ENCODE measurements around the gene TMEM168. TPM values are rescaled to one million over a fixed set of nuclear protein-coding genes. Genes with fewer than 3 reads are reported as not detected.

Gene TMEM168, protein sequence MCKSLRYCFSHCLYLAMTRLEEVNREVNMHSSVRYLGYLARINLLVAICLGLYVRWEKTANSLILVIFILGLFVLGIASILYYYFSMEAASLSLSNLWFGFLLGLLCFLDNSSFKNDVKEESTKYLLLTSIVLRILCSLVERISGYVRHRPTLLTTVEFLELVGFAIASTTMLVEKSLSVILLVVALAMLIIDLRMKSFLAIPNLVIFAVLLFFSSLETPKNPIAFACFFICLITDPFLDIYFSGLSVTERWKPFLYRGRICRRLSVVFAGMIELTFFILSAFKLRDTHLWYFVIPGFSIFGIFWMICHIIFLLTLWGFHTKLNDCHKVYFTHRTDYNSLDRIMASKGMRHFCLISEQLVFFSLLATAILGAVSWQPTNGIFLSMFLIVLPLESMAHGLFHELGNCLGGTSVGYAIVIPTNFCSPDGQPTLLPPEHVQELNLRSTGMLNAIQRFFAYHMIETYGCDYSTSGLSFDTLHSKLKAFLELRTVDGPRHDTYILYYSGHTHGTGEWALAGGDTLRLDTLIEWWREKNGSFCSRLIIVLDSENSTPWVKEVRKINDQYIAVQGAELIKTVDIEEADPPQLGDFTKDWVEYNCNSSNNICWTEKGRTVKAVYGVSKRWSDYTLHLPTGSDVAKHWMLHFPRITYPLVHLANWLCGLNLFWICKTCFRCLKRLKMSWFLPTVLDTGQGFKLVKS
- 10 to 100 TPM; 20.0 to 28.0 (median 23.4) TPM for total RNA-seq

DNA sequence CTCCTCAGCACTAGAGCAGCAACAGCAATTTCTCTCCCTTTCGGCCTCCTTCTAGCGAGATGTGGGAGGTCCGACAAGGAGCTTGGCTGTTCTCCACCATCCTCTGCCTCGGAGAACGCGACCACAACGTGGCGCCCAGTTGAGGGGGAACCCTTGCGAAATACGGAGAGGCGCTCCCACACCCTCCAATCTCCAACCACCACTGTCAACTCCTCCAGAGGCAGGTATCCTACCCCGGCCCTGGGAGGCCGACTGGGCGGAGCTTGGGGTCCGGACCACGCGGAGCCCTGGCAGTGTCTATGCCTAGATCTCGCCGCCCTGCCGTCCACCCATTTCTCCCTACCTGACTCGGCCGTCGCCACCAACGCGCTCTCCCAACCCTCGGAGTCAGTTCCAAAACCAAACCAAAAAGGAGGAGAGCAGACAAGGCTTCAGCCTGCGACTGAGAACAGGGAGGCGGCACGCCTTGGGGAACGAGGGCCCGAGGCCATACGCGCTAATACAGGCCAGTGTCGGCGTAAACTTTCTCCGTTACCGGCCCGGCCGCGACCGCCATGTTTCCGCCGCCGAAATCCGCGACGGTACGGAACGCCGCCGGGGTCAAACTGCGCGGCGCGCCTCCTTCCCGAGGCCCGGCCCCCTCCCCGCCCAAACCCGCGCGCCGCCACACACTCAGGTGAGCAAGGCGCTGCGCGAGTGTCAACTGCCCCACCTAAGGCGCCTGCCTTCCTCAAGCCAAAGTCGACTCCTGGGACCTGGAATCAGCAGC is at the start of gene TMEM168:
Gene TMEM168 (minus strand): TSS at position 577 of the 769 bp plus-strand sequence. CDS start 5,568 bp downstream, outside the sequence.
- TF ChIP-seq, protein P1, sequence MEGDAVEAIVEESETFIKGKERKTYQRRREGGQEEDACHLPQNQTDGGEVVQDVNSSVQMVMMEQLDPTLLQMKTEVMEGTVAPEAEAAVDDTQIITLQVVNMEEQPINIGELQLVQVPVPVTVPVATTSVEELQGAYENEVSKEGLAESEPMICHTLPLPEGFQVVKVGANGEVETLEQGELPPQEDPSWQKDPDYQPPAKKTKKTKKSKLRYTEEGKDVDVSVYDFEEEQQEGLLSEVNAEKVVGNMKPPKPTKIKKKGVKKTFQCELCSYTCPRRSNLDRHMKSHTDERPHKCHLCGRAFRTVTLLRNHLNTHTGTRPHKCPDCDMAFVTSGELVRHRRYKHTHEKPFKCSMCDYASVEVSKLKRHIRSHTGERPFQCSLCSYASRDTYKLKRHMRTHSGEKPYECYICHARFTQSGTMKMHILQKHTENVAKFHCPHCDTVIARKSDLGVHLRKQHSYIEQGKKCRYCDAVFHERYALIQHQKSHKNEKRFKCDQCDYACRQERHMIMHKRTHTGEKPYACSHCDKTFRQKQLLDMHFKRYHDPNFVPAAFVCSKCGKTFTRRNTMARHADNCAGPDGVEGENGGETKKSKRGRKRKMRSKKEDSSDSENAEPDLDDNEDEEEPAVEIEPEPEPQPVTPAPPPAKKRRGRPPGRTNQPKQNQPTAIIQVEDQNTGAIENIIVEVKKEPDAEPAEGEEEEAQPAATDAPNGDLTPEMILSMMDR (IDR thresholded peaks at IDR 0.05; ENCODE audit: low read depth), result no peak

DNA sequence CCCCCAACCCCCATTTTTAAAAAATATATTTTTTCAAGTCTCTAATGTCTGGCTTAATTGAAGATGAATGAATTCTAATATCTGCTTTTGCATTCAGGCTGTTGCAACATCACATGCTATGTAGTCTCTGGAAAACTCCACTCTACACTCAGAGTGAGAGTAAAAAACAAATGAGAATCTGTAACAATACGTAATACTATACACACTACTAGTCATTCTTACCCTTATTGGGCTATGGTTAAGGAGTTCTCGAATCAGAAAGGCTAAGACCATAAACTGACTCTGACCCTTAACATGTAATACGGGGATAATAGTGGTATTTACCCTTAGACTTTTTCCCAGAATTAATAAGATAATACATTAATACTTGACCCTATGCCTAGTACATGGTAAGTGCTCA is 42.9 kb upstream of the TMEM168 start:
- TF ChIP-seq, protein P1 (IDR thresholded peaks at IDR 0.05; ENCODE audit: low read depth), result no peak

DNA sequence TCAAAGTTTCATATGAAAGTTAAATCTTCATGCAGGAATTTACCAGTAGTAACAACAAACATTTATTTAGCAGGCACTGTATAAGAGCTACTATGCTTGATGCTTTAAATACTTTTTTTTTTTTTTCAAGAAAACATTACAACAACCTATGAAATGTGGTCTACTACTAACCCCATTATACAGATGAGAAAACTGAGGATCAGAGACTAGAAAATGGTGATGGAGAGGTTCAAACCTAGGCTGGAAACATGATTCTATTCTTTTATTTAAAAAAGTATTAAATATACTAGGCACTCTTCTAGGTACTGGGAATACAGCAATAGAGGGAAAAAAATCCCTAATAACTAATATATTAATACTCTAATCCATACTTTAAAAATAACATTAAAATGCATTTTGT is 40.6 kb upstream of the TMEM168 start:
- TF ChIP-seq, protein P1 (IDR thresholded peaks at IDR 0.05; ENCODE audit: low read depth), result no peak

DNA sequence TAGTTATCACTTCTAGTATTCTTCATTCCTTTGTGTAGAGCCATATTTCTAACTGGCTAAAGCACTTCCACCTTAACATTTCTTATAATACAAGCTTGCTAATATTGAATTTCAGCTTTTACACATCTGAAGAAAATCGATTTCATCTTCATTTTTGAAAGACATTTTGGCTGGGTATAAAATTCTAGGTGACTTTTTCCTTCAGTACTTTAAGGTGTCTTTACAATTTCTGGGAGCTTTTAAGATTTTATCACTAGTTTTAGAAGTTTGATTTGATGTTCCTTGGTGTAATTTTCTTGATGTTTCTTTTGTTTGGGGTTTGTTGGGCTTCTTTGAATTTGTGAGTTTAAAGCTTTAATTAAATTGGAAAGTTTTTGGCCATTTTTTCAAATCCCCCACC is 38.5 kb upstream of the TMEM168 start:
- TF ChIP-seq, protein P1 (IDR thresholded peaks at IDR 0.05; ENCODE audit: low read depth), result no peak

DNA sequence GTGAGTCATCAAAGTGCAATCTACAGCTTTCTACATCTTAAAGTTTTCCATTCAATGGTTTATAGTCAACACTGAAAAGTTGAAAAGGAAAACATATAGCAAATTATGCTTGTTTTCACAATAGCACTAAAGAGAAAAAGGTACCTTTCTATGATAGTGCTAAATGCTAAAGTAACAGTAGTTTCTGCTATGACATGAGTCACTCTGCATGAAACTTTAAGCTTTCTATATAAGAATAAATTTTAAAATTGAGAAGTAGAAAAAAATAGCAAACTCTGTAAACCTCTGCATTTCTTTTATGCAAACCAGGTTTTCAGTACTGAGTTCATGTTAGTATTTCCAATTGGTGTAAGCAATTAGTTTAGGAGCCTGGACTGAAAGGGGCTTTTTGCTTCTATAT is 31.2 kb upstream of the TMEM168 start:
- TF ChIP-seq, protein P1 (IDR thresholded peaks at IDR 0.05; ENCODE audit: low read depth), result no peak

DNA sequence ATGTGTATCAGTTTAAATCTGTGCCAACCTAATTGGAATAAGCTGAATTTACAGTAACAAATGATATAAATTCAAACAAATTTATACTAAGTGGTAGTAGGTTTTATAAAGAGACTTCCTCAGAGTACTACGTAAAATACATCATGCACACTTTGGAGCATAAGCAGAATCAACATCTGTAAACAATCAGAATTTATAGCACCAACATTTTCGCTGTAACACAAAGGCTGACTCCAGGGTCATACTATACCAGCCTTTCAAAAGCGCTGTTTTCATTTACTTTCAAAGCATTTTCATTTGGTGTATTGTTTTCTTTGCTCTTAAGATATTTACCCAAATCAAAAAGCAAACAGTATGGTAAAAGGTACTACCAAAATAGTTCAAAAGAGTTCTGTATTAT is 29.3 kb upstream of the TMEM168 start:
- TF ChIP-seq, protein P1 (IDR thresholded peaks at IDR 0.05; ENCODE audit: low read depth), result no peak

DNA sequence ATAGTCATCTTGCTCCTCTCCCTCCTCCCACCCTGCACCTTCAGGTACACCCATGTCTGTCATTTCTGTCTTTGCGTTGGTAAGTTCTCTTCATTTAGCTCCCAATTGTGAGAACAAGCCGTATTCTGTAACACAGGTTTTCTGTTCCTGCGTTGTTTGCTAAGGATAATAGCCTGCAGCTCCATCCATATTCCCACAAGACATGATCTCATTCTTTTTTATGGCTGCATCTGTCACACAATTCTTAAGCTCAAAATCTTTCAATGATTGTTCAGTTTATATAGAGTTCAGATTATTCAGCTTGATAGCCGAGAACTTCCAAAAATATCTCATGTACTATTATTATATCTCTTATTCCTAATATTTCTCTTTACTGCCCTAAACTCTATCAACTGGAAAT is 16.0 kb upstream of the TMEM168 start:
- TF ChIP-seq, protein P1 (IDR thresholded peaks at IDR 0.05; ENCODE audit: low read depth), result no peak
